ENCODE results near the gene SLC35F1.

- TF ChIP-seq POLR2A (IDR thresholded peaks at IDR 0.05), result no peak
- no peak for TF ChIP-seq CTCF (IDR thresholded peaks at IDR 0.05)
Observed at GRCh38 chr6:117958536-117958935, 51.5 kb downstream of the SLC35F1 start.
